H1 (cell line): ENCODE data around the gene NDUFB11. TPM values are rescaled to one million over a fixed set of nuclear protein-coding genes. Genes with fewer than 3 reads are reported as not detected.

ENCODE experiments used
- CTCF ChIA-PET: fragments of 300-600 bp; sonication (Branson Sonifier 250); formaldehyde crosslinking; loops from one replicate; lab custom pipeline; 2021; ENCODE audit not compliant: partially characterized antibody; lab: Charles Lee
- POLR2A ChIA-PET: fragments of 300-600 bp; sonication (Branson Sonifier 250); formaldehyde crosslinking; loops from one replicate; lab custom pipeline; 2021; ENCODE audit warnings: inconsistent platforms; ENCODE audit not compliant: partially characterized antibody; lab: Charles Lee
- DNase-seq, 2 experiments: peaks; one replicate each; pipeline versions ENCODE4 v3.0.0 to v3.0.0-alpha.2; 2010 to 2022; ENCODE audit warnings: low spot score in 2 of 2, low read depth in 1 of 2, mixed read lengths in 1 of 2
- FAIRE-seq: peaks from 2 replicates; lab custom pipeline; 2011; peaks lifted over from hg19 to GRCh38; lab: Jason Lieb, UNC
- H2AFZ ChIP-seq: 2 replicates; pipeline ENCODE4 v1.8.1; 2012; ENCODE audit warnings: low read length, inconsistent platforms
- H2AK5ac ChIP-seq: 2 replicates; pipeline ENCODE4 v1.6.1; 2013; ENCODE audit warnings: low read depth, low read length
- H2BK120ac ChIP-seq: replicated peaks from 2 replicates; pipeline ENCODE3; 2013; ENCODE audit warnings: low read depth, low read length, inconsistent platforms
- H2BK12ac ChIP-seq: 2 replicates; pipeline ENCODE4 v1.6.1; 2013; ENCODE audit warnings: low read depth, low read length
- H2BK15ac ChIP-seq: 2 replicates; pipeline ENCODE4 v1.6.1; 2013; ENCODE audit warnings: low read length
- H2BK20ac ChIP-seq: 2 replicates; pipeline ENCODE4 v1.6.1; 2013; ENCODE audit warnings: low read length
- H2BK5ac ChIP-seq: 2 replicates; pipeline ENCODE4 v1.6.1; 2013; ENCODE audit warnings: low read depth, low read length
- H3K14ac ChIP-seq: 2 replicates; pipeline ENCODE4 v1.6.1; 2013; ENCODE audit warnings: inconsistent platforms; ENCODE audit not compliant: insufficient read length
- H3K18ac ChIP-seq: 2 replicates; pipeline ENCODE4 v1.6.1; 2013; ENCODE audit warnings: low read length; ENCODE audit errors: extremely low read depth
- H3K23ac ChIP-seq: 2 replicates; pipeline ENCODE4 v1.6.1; 2013; ENCODE audit warnings: inconsistent platforms; ENCODE audit not compliant: insufficient read length
- H3K23me2 ChIP-seq: 2 replicates; pipeline ENCODE4 v1.6.1; 2013; ENCODE audit warnings: low read depth, low read length
- H3K27ac ChIP-seq: 2 replicates; pipeline ENCODE4 v1.6.1; 2011; ENCODE audit warnings: low read depth, low read length, inconsistent platforms
- H3K27me3 ChIP-seq, 4 experiments: replicated peaks in 1 of 4; 1 replicate in 1 of 4; 2 replicates in 3 of 4; pipeline versions ENCODE4 v1.6.1 to v1.8.1; 2011 to 2013; ENCODE audit warnings: low read length in 3 of 4, mild to moderate bottlenecking in 3 of 4, inconsistent platforms in 2 of 4, mixed read lengths in 2 of 4, moderate library complexity in 1 of 4; ENCODE audit not compliant: control insufficient read depth in 3 of 4, insufficient read depth in 3 of 4; ENCODE audit errors: extremely low read depth in 1 of 4
- H3K36me3 ChIP-seq, 4 experiments: 2 replicates each; pipeline versions ENCODE4 v1.6.1 to v1.8.1; 2011 to 2013; ENCODE audit warnings: mild to moderate bottlenecking in 4 of 4, low read length in 3 of 4, moderate library complexity in 2 of 4, control low read depth in 1 of 4, inconsistent platforms in 1 of 4; ENCODE audit not compliant: insufficient read depth in 4 of 4, control insufficient read depth in 2 of 4
- H3K4ac ChIP-seq: replicated peaks from 2 replicates; pipeline ENCODE3; 2013; ENCODE audit warnings: low read length, low read depth, mixed read lengths, inconsistent platforms; ENCODE audit not compliant: insufficient read length
- H3K4me1 ChIP-seq, 4 experiments: replicated peaks in 1 of 4; 1 replicate in 1 of 4; 2 replicates in 3 of 4; pipeline versions ENCODE4 v1.6.1 to v1.8.1; 2011 to 2013; ENCODE audit warnings: low read length in 3 of 4, inconsistent platforms in 2 of 4, mixed read lengths in 1 of 4; ENCODE audit not compliant: insufficient read depth in 4 of 4, control insufficient read depth in 3 of 4
- H3K4me2 ChIP-seq, 2 experiments: 2 replicates each; pipeline versions ENCODE4 v1.6.1 to v1.8.1; 2011 to 2013; ENCODE audit warnings: low read depth in 2 of 2, low read length in 2 of 2, control low read depth in 1 of 2, inconsistent platforms in 1 of 2, mild to moderate bottlenecking in 1 of 2; ENCODE audit not compliant: insufficient read depth in 1 of 2
- H3K4me3 ChIP-seq, 4 experiments: fragments of 200-600, 300-600 bp in 1 of 4; sonication (generic), shearing (Covaris generic), sonication (Bioruptor Twin) in 1 of 4; 2 replicates each; pipeline versions ENCODE4 v1.5.1 to v1.8.1; 2011 to 2016; ENCODE audit warnings: low read length in 4 of 4, low read depth in 3 of 4, control low read depth in 2 of 4, inconsistent platforms in 2 of 4, mild to moderate bottlenecking in 2 of 4, mixed read lengths in 1 of 4, moderate library complexity in 1 of 4; ENCODE audit not compliant: insufficient read depth in 2 of 4; ENCODE audit errors: extremely low read depth in 1 of 4
- H3K56ac ChIP-seq: replicated peaks from 2 replicates; pipeline ENCODE3; 2013; ENCODE audit warnings: low read depth, mild to moderate bottlenecking, mixed read lengths, low read length, inconsistent platforms; ENCODE audit not compliant: insufficient read length
- H3K79me1 ChIP-seq: 2 replicates; pipeline ENCODE4 v1.6.1; 2013; ENCODE audit warnings: low read depth, low read length, control low read depth
- H3K79me2 ChIP-seq, 2 experiments: 2 replicates each; pipeline versions ENCODE4 v1.6.1 to v1.8.1; 2012 to 2013; ENCODE audit warnings: low read length in 2 of 2, mild to moderate bottlenecking in 2 of 2, inconsistent platforms in 1 of 2; ENCODE audit not compliant: insufficient read depth in 2 of 2, control insufficient read depth in 1 of 2
- H3K9ac ChIP-seq, 4 experiments: replicated peaks in 1 of 4; 1 replicate in 1 of 4; 2 replicates in 3 of 4; pipeline versions ENCODE4 v1.6.1 to v1.8.1; 2011 to 2013; ENCODE audit warnings: low read depth in 3 of 4, low read length in 3 of 4, control low read depth in 2 of 4, mild to moderate bottlenecking in 2 of 4, moderate library complexity in 2 of 4, inconsistent platforms in 1 of 4; ENCODE audit errors: extremely low read depth in 1 of 4
- H3K9me3 ChIP-seq, 2 experiments: 2 replicates each; pipeline versions ENCODE4 v1.6.1 to v1.8.1; 2012 to 2013; ENCODE audit warnings: mild to moderate bottlenecking in 2 of 2, moderate library complexity in 2 of 2, control low read depth in 1 of 2, inconsistent platforms in 1 of 2, low read depth in 1 of 2, low read length in 1 of 2, mixed read lengths in 1 of 2; ENCODE audit not compliant: insufficient read depth in 2 of 2
- H4K20me1 ChIP-seq, 2 experiments: replicated peaks in 1 of 2; 2 replicates each; pipeline versions ENCODE3 to v1.8.1; 2011 to 2013; ENCODE audit warnings: inconsistent platforms in 2 of 2, low read length in 2 of 2, mild to moderate bottlenecking in 1 of 2; ENCODE audit not compliant: insufficient read depth in 2 of 2, control insufficient read depth in 1 of 2
- H4K5ac ChIP-seq: 2 replicates; pipeline ENCODE4 v1.6.1; 2013; ENCODE audit warnings: low read length, low read depth, mixed read lengths, inconsistent platforms; ENCODE audit not compliant: insufficient read length
- H4K8ac ChIP-seq: 2 replicates; pipeline ENCODE4 v1.8.0; 2013; ENCODE audit warnings: mild to moderate bottlenecking, moderate library complexity, low read length, inconsistent platforms; ENCODE audit not compliant: insufficient read depth; ENCODE audit errors: extremely low read depth
- H4K91ac ChIP-seq: replicated peaks from 2 replicates; pipeline ENCODE3; 2013; ENCODE audit warnings: low read length, mixed read lengths, inconsistent platforms; ENCODE audit not compliant: insufficient read length
- ATF2 ChIP-seq: IDR thresholded peaks from 2 replicates; pipeline ENCODE4 v1.6.1; 2012; ENCODE audit warnings: low read length, inconsistent platforms
- BCL11A ChIP-seq, 2 experiments: IDR thresholded peaks; one replicate each; pipeline ENCODE4 v1.6.1; 2011; ENCODE audit warnings: low read depth in 2 of 2, low read length in 2 of 2, mild to moderate bottlenecking in 2 of 2
- CHD2 ChIP-seq: IDR thresholded peaks from 2 replicates; pipeline ENCODE4 v1.6.1; 2012; ENCODE audit warnings: low read length, improper control_type of control experiment
- CREB1 ChIP-seq: IDR thresholded peaks from 2 replicates; pipeline ENCODE4 v1.6.1; 2012; ENCODE audit warnings: inconsistent platforms
- KDM4A ChIP-seq: IDR thresholded peaks from one replicate; pipeline ENCODE4 v1.7.1; 2012; ENCODE audit warnings: low read depth, mild to moderate bottlenecking, moderate library complexity, low read length, inconsistent platforms; ENCODE audit not compliant: severe bottlenecking
- POLR2A ChIP-seq, 2 experiments: IDR thresholded peaks; 1 replicate in 1 of 2; 2 replicates in 1 of 2; pipeline ENCODE4 v1.6.1; 2011; ENCODE audit warnings: low read depth in 2 of 2, low read length in 2 of 2, mild to moderate bottlenecking in 2 of 2; ENCODE audit errors: control extremely low read depth in 1 of 2
- RBBP5 ChIP-seq: IDR thresholded peaks from 2 replicates; pipeline ENCODE4 v1.7.1; 2012; ENCODE audit warnings: low read depth, mild to moderate bottlenecking, inconsistent platforms, low read length, moderate library complexity, borderline replicate concordance
- RNF2 ChIP-seq: fragments of 200-900, 300-1000 bp; sonication (generic); IDR thresholded peaks from 2 replicates; pipeline ENCODE4 v1.7.1; 2016; ENCODE audit warnings: borderline replicate concordance, low read depth, mild to moderate bottlenecking, antibody characterized with exemption, low read length; ENCODE audit not compliant: poor library complexity, severe bottlenecking; ENCODE audit errors: missing control alignments
- TBP ChIP-seq: IDR thresholded peaks from 2 replicates; pipeline ENCODE4 v1.6.1; 2011; ENCODE audit warnings: low read depth, low read length, improper control_type of control experiment
- USF2 ChIP-seq: IDR thresholded peaks from 2 replicates; pipeline ENCODE4 v1.6.1; 2011; ENCODE audit warnings: low read length, improper control_type of control experiment
- YY1 ChIP-seq: IDR thresholded peaks from 2 replicates; pipeline ENCODE4 v1.6.1; 2011; ENCODE audit warnings: low read depth, mild to moderate bottlenecking, low read length
- WGBS, 2 experiments: shearing (Covaris generic) in 1 of 2; methylation state at CpG; one replicate each; pipeline versions ENCODE4 v1.1.6 to v1.1.7; 2013 to 2015; ENCODE audit warnings: low lambda C conversion rate in 2 of 2, mixed read lengths in 2 of 2, inconsistent platforms in 1 of 2, low coverage in 1 of 2, missing lambda C conversion rate in 1 of 2; ENCODE audit not compliant: insufficient replicate concordance in 2 of 2, insufficient coverage in 1 of 2, insufficient read length in 1 of 2; ENCODE audit errors: extremely low coverage in 1 of 2, missing lambda C conversion rate in 1 of 2; 5-methylcytosine and 5-hydroxymethylcytosine counted together
- polyA plus RNA-seq, 7 experiments: library from polyadenylated mRNA; depleted of rRNA in 3 of 7; stranded (reverse) in 5 of 7; unstranded in 2 of 7; fragments of >200 nt in 5 of 7; fragments of 200-250 nt in 2 of 7; gene quantifications; 1 replicate in 5 of 7; 2 replicates in 1 of 7; 4 replicates in 1 of 7; pipeline versions ENCODE4 v1.2.1 to v1.2.3, GENCODE V29; 2011 to 2013; ENCODE audit warnings: missing spikeins in 2 of 7, mixed read lengths in 2 of 7
- total RNA-seq: library from RNA; stranded (reverse); fragmentation: NEBNext Ultra II Directional; extraction: Animal tissue kit (Norgen Biotek cat#: 25700); gene quantifications from 2 replicates; pipeline ENCODE4 v1.2.1, GENCODE V29; 2021

NDUFB11 gene
- total and polyA plus RNA-seq, 2 of the 8 experiments (the other 6 are each of a cell fraction or from before 2014, with no cell fraction given) = 120 to 131 TPM

- H3K9ac ChIP-seq = no peak overlapping the region
- H2BK20ac ChIP-seq = no peak overlapping the region
- CTCF ChIA-PET = no interaction called here
- no peaks in the 10 kb centered on the region for H3K79me1 ChIP-seq
- no peaks in the 10 kb centered on the region for H3K27me3 ChIP-seq
- H3K79me2 ChIP-seq = no peaks in the 10 kb centered on the region
- no peak overlapping the region for H3K27ac ChIP-seq
- TF ChIP-seq TBP (no peak), USF2 (no peak), BCL11A (IDR thresholded peaks at IDR 0.05; ENCODE audit: low read depth in 2 of 2, low read length in 2 of 2) (no peak), CHD2 (no peak), ATF2 (no peak), KDM4A (no peak), CREB1 (no peak), POLR2A (IDR thresholded peaks at IDR 0.05; ENCODE audit: control extremely low read depth in 1 of 2, low read depth in 2 of 2, low read length in 2 of 2) (no peak), RNF2 (no peak), YY1 (no peak), RBBP5 (no peak)
- TF ChIP-seq, all 59 proteins: peak for 0
- Histone ChIP-seq H2BK5ac (no peak overlapping the region), H3K56ac (no peak overlapping the region), H3K4ac (no peak overlapping the region), H3K14ac (no peak overlapping the region), H3K23me2 (no peaks in the 10 kb centered on the region), H3K4me3 (no peak overlapping the region), H2BK120ac (no peak overlapping the region), H4K8ac (no peak overlapping the region), H3K4me1 (no peaks in the 10 kb centered on the region), H3K9me3 (no peaks in the 10 kb centered on the region), H2AFZ (no peak overlapping the region), H3K36me3 (peaks cover 4 to 48% (median 32%) of the 10 kb centered on the region in 4 experiments; a peak in 7 of 8 replicates), H4K20me1 (peaks cover 0 to 3% of the 10 kb centered on the region in 2 experiments), H2AK5ac (no peak overlapping the region), H2BK12ac (no peak overlapping the region), H3K18ac (no peak overlapping the region), H2BK15ac (no peak overlapping the region), H3K23ac (no peak overlapping the region), H3K4me2 (no peak overlapping the region), H4K91ac (no peak overlapping the region), H4K5ac (no peak overlapping the region)
- WGBS, 2 experiments = 91% methylated on average over 5 of the region's 14 CpGs; no CpG with 5 or more reads in 1 of the 2 experiments
- no peak for DNase-seq
- FAIRE-seq = no peak
- POLR2A ChIA-PET = no interaction called here
Observed at GRCh38 chrX:47179221-47179927, 34.9 kb upstream of the NDUFB11 start.
